ENCODE measurements around the gene ANKRD13A.
"Not testable (repeated sequence)": the region's sequence is repeated elsewhere in the genome, so short reads cannot be mapped to it uniquely, and the experiment has no call there.

ANKRD13A gene

DNA sequence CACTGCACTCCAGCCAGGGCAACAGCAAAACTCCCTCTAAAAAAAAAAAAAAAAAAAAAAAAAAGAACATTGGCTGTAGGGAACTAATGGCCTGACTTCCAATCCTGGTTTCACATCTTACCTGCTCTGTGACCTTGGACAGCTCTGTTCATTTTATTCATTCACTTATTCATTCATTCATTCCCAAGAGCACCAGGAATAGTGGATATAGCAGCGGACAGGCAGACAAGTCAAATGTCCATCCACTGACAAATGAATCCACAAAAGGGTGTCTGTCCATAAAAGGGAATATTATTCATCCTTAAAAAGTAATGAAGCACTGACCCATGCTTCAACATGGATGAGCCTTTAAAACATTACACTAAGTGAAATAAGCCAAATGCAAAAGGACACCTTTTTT is 76.7 kb downstream of the ANKRD13A start:
- no peak overlapping the region for H3K4me3 ChIP-seq (ENCODE audit: low read depth, low read length)
- TF ChIP-seq, protein P1, sequence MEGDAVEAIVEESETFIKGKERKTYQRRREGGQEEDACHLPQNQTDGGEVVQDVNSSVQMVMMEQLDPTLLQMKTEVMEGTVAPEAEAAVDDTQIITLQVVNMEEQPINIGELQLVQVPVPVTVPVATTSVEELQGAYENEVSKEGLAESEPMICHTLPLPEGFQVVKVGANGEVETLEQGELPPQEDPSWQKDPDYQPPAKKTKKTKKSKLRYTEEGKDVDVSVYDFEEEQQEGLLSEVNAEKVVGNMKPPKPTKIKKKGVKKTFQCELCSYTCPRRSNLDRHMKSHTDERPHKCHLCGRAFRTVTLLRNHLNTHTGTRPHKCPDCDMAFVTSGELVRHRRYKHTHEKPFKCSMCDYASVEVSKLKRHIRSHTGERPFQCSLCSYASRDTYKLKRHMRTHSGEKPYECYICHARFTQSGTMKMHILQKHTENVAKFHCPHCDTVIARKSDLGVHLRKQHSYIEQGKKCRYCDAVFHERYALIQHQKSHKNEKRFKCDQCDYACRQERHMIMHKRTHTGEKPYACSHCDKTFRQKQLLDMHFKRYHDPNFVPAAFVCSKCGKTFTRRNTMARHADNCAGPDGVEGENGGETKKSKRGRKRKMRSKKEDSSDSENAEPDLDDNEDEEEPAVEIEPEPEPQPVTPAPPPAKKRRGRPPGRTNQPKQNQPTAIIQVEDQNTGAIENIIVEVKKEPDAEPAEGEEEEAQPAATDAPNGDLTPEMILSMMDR (IDR thresholded peaks at IDR 0.05; ENCODE audit: low read depth, low read length) = no peak
- in situ Hi-C loops (cut with HindIII; ENCODE audit: low sequenced_read_pairs) = no loop called here
- no peak for DNase-seq (ENCODE audit: low read depth, low spot score)

DNA sequence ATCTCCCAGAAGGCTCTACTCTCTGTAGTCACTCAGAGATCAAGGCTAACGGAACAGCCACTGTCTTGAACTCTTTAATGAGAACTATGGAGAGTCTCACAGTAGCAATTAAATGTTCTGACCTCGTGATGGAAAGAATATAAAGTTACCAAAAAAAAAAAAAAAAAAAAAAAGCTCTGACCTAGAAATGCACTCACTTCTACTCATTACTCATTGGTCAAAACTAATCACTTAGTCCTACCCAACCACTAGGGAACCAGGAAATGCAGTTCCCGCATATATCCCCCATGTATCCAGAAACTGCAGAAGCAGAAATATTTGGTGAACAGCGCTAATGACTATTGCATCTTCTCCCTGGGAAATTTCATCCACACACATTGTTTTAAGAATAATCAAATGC is 78.6 kb downstream of the ANKRD13A start:
- no peak for DNase-seq (ENCODE audit: low read depth, low spot score)
- no peak overlapping the region for H3K4me3 ChIP-seq (ENCODE audit: low read depth, low read length)
- in situ Hi-C loops (cut with HindIII; ENCODE audit: low sequenced_read_pairs) = no loop called here
- TF ChIP-seq, protein P1 (IDR thresholded peaks at IDR 0.05; ENCODE audit: low read depth, low read length) = no peak

DNA sequence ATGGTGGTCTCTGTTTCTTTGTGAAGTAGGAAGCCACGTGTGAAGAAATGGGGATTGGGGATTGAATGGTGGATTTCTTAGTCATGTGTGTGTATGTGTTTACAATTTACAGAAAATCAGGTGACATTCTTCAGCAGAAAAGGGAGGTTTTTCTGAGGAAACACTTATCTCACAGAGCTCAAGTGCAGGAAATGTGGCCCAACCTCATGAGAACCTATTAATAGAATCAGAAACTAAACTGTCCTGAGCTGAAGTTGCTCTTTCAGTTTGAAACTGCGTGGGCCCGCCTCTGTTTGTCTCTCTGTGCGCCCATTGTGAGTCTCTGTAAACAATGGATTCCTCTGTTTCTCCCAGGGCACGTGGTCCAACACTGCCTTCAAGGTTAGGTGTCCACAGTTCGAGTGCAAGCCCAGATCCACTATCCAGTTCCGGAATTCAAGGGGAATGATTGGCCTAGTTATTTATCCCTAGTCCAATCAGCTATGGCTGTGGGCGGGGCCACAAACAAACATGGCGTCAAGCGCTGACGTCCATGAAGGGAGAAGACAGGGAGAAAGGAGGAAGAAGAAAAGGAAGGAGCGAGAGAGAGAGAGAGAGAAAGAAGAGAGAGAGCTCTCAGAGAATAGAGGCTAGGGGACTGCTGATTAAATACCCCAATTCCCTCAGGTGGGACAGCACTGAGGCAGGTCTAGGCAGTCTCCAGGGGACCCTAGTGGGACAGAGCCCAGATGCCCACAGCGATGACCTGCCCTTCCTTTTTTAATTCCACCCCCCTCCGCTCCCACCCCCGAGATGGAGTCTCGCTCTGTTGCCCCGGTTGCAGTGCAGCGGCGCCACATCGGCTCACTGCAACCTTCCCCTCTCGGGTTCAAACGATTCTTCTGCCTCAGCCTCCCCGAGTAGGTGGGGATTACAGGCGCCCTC is 80.5 kb downstream of the ANKRD13A start:
- in situ Hi-C loops (cut with HindIII; ENCODE audit: low sequenced_read_pairs) = no loop called here
- TF ChIP-seq, protein P1 (IDR thresholded peaks at IDR 0.05; ENCODE audit: low read depth, low read length) = no peak
- no peak for DNase-seq (ENCODE audit: low read depth, low spot score)
- H3K4me3 ChIP-seq (ENCODE audit: low read depth, low read length) = no peak overlapping the region

DNA sequence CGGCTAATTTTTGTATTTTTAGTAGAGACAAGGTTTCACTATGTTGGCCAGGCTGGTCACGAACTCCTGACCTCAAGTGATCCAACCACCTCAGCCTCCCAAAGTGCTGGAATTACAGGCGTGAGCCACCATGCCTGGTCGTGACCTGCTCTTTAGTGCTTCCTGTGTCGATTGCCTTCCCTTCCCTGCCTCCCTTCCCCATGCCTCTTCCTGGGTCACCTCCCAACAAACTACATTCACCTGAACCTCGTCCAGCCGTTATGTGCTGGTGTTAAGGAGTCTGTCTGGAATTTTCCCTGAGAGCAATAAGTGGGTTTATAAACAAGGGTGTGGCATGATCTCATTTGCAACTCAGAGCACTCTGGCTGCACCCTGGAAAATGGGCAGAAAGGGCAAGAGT is 81.2 kb downstream of the ANKRD13A start:
- TF ChIP-seq, protein P1 (IDR thresholded peaks at IDR 0.05; ENCODE audit: low read depth, low read length) = no peak
- in situ Hi-C loops (cut with HindIII; ENCODE audit: low sequenced_read_pairs) = no loop called here
- no peak for DNase-seq (ENCODE audit: low read depth, low spot score)
- no peak overlapping the region for H3K4me3 ChIP-seq (ENCODE audit: low read depth, low read length)

DNA sequence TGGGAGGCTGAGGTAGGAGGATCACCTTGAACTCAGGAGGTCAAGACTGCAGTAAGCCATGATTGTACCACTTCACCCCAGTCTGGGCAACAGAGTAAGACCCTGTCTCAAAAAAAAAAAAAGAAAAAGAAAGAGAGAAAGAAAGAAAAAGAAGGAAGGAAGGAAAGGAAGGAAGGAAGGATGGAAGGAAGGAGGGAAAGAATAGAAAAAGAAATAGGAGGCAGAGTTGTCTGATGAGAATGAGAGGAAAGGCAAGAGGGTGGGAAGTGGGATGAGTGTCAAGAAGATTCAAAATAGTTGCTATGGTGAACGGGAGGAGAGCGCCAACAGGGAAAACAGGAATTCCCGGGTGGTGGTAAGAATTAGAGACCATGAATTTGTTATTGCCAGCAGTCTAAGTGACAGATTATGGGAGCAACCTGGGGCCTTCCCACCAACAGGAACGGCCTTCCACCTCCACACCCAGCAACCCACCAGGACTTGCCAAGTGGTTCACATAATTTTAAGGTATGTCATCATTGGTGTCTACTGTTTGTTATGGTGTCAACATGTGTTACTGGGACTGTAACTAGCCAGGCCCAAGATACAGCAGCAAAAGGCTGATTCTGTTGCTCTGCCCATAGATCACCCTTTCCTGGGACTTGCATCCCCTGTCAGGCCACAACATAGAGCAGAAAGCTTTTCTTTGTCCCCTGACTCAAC is 85.2 kb downstream of the ANKRD13A start:
- TF ChIP-seq, protein P1 (IDR thresholded peaks at IDR 0.05; ENCODE audit: low read depth, low read length) = no peak
- in situ Hi-C loops (cut with HindIII; ENCODE audit: low sequenced_read_pairs) = no loop called here
- no peak overlapping the region for H3K4me3 ChIP-seq (ENCODE audit: low read depth, low read length)

DNA sequence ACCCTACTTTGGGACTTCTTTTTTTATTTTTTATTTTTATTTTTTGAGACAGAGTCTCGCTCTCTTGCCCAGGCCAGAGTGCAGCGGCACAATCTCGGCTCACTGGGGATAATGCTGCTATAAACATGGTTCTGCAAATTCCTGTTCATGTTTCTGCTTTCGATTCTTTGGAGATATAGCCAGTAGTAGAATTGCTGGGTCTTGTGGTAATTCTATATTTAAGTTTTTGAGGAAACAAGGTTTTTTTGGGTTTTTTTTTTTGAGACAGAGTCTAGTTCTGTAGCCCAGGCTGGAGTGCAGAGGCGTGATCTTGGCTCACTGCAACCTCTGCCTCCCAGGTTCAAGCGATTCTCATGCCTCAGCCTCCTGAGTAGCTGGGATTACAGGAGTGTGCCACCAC is 89.0 kb downstream of the ANKRD13A start:
- in situ Hi-C loops (cut with HindIII; ENCODE audit: low sequenced_read_pairs); H3K4me3 ChIP-seq (ENCODE audit: low read depth, low read length); DNase-seq (ENCODE audit: low read depth, low spot score): not testable (repeated sequence)

More for the DNA sequence above, 85.2 kb downstream of the ANKRD13A start:
- DNase-seq (ENCODE audit: low read depth, low spot score) = no peak

DNA sequence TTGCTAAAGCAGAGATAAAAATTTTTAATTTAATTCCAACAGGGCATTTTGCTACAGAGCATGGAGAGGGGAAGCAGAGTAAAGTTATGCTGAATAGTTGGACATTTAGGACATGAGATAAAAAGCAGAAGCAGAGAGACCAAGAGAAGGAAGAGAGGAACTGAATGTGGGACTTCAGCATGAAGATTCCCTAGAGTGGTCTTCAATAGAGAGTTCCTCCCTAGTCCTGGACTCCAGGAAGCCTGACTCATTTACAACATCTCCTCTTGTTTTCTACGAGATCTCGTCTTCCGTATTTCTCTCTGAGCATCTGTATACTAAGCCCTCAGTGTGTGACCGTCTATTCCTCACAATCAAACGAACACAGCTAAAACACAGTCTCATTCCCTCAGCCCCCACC is 89.7 kb downstream of the ANKRD13A start:
- no peak overlapping the region for H3K4me3 ChIP-seq (ENCODE audit: low read depth, low read length)
- TF ChIP-seq, protein P1 (IDR thresholded peaks at IDR 0.05; ENCODE audit: low read depth, low read length) = no peak
- in situ Hi-C loops (cut with HindIII; ENCODE audit: low sequenced_read_pairs) = no loop called here
- DNase-seq (ENCODE audit: low read depth, low spot score) = no peak

Measured in astrocyte of the spinal cord (primary cell).